Inflammatory macrophage (primary cell): ENCODE results near the gene TMTC3.

Experiments
- DNase-seq, 2 donors: peaks; one replicate each; pipeline ENCODE4 v3.0.0-alpha.2; 2020 to 2022

TMTC3 gene

DNA sequence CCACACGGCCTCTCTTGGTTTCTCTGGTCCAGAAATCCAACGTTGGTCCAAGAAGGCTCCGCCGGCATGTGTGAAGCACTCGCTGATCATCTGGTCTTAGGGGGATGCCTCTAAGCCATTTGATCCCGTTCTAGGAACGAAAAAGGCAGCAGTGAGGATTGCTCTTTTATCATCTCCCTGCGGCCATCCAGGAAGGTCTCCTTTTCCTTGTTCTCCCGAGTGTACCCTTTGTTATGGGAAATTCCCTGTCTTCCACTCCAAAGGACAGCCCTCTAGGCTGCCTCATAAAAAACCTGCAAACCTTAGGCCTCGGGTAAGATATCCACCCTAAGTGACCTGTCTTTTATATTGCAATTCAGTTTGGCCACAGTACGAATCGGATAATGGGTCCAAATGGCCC is 85.8 kb downstream of the TMTC3 start:
- DNase-seq, result no peak

- no peak for DNase-seq
Measured at GRCh38 chr12:88228720-88229119, 86.6 kb downstream of the TMTC3 start.

GRCh38 chr12:88230271-88230670 is 88.2 kb downstream of the TMTC3 start:
- no peak for DNase-seq

GRCh38 chr12:88235183-88235833 is 93.2 kb downstream of the TMTC3 start:
- no peak for DNase-seq

DNA sequence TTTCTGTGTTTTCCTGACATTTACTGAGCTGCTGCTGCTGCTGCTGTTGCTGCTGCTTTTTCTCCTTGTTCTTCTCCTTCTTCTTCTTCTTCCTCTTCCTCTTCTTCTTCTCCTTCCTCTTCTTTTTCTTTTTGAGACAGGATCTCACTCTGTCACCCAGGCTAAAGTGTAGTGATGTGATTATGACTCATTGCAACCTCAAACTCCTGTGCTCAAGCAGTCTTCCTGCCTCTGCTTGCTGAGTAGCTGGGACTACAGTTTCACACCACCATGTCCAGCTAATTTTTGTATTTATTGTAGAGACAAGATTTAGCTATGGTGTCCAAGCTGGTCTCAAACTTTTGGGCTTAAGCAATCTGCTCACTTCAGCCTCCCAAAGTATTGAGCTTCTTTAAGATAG is 95.8 kb downstream of the TMTC3 start:
- DNase-seq, result peak in 1 of 2 donors; percentile 15

DNA sequence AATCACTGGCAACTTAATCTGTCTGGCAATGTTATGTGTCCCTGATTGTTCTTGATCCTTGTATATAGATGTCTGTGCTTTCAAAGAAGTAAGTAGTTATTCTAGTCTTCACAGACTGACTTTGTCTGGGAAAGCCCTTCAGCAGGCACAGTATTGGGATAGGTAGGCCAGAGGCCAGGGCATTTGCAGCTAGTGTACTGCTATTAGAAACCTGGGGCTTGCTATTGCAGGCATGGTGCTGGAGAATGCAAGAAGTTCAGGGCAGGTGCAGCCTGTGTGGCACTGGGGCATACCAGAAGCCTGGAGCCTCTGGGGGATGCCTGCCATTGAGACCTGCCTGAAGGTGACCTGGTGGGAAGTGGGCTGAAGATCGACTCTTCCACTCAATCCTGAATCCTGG is 96.3 kb downstream of the TMTC3 start:
- no peak for DNase-seq

GRCh38 chr12:88241862-88242570 is 99.9 kb downstream of the TMTC3 start:
- peak in 1 of 2 donors; percentile 28 for DNase-seq

GRCh38 chr12:88242571-88242925 is 100.4 kb downstream of the TMTC3 start:
- no peak for DNase-seq

DNA sequence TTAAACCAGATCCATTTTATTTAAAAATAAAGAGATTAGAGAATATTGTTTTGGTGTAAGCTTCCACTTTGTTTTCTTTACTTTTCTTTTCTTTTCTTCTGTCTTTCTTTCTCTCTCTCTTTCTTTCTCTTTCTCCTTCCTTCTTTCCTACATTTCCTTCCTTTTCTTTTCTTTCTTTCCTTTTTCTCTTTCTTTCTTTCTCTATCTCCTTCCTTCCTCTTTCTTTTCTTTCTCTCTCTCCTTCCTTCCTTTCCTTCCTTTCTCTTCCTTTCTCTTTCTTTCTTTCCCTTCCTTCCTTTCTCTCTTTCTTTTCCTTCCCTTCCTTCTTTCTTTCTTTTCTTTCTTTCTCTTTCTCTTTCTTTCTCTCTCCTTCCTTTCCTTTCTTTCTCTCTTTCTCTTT is 100.8 kb downstream of the TMTC3 start:
- DNase-seq, result no peak

DNA sequence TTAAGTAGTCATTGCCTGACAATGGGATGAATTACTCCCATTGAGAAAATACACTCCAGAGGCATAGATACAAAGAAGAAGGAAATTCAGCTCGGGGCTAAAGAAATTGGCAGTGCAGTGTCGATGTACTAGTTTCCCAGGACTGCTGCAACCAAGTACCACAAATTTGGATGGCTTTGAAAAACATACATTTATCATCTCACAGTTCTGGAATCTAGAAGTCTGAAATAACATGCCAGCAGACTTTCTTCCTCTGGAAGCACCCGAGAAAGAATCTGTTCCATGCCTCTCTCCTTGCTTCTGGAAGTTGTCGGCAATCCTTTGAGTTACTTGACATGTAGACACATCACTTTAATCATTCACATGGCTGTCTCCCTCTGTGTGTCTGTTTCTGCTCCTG is 101.9 kb downstream of the TMTC3 start:
- no peak for DNase-seq

GRCh38 chr12:88245905-88246304 is 103.8 kb downstream of the TMTC3 start:
- no peak for DNase-seq

DNA sequence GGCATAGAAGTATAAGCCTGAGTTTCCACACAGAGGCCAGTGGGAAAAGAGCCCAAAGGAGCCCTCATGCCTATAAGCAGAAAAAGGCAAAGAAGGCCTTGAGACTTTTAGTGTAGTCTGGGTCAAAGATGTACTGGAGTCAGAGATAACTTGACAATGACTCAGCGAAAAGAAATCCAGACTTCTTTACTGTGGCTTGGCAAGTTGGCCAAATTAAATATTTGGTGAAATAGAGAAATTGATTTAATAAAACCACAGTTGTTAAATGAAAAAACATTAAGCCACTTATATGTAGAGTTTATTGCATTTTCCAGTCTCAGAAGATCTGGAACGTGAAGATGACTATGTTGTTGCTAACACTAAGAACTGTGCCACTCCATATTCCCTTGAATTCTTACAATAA is 105.1 kb downstream of the TMTC3 start:
- DNase-seq, result no peak

DNA sequence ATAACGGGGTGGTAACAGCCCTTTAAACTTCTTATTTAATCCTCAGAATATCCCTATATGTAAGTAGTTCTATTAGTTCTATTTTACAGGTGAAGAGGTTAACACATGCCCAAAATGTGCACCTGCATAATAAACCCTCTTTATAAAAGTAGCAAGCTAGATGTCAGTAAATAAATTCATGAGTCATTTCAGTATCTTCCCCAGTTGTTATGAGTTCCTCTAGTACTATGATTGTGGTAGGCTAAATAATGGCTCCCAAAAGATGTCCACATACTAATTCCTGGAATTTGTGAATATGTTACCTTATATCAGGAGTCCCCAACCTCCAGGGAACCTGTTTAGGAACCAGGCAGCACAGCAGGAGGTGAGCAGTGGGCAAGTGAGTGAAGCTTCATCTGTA is 106.5 kb downstream of the TMTC3 start:
- no peak for DNase-seq
